Endothelial cell of umbilical vein (primary cell): ENCODE measurements around the gene PVR. TPM values are rescaled to one million over a fixed set of nuclear protein-coding genes. Genes with fewer than 3 reads are reported as not detected.

Source experiments
- BruUV-seq: library from RNA; stranded (reverse); fragments of 400-500 nt; replicated peaks from 2 replicates; lab custom pipeline; 2021; lab: Mats Ljungman, UMichigan
- CTCF ChIA-PET: fragments of 300-600, 350-600 bp; sonication (Branson Sonifier 250); formaldehyde crosslinking; loops from one replicate; lab custom pipeline; 2021; ENCODE audit warnings: antibody characterized with exemption, inconsistent platforms; lab: Charles Lee
- POLR2A ChIA-PET: fragments of 300-600, 350-600 bp; sonication (Branson Sonifier 250); formaldehyde crosslinking; loops from one replicate; lab custom pipeline; 2021; ENCODE audit warnings: antibody characterized with exemption, inconsistent platforms; lab: Charles Lee
- DNase-seq: peaks from one replicate; pipeline ENCODE4 v3.0.0-alpha.2; 2011; ENCODE audit warnings: low read depth, low spot score
- FAIRE-seq: peaks from 2 replicates; lab custom pipeline; 2011; peaks lifted over from hg19 to GRCh38; lab: Jason Lieb, UNC
- H2AFZ ChIP-seq: 2 replicates; pipeline ENCODE4 v1.6.0; 2012; ENCODE audit warnings: low read depth, low read length, control low read depth, inconsistent platforms
- H3K27ac ChIP-seq: 2 replicates; pipeline ENCODE4 v1.5.1; 2011; ENCODE audit warnings: low read depth, mild to moderate bottlenecking, control low read depth, low read length, moderate library complexity; ENCODE audit not compliant: insufficient read depth
- H3K27me3 ChIP-seq, 2 experiments: 2 replicates each; pipeline versions ENCODE4 v1.6.0 to v1.6.1; 2011; ENCODE audit warnings: low read length in 2 of 2, mixed read lengths in 1 of 2; ENCODE audit not compliant: control insufficient read depth in 2 of 2, insufficient read depth in 2 of 2
- H3K36me3 ChIP-seq, 2 experiments: 2 replicates in 1 of 2; 3 replicates in 1 of 2; pipeline ENCODE4 v1.5.1; 2011; ENCODE audit warnings: low read length in 2 of 2, mild to moderate bottlenecking in 1 of 2, moderate library complexity in 1 of 2; ENCODE audit not compliant: control insufficient read depth in 2 of 2, insufficient read depth in 2 of 2; ENCODE audit errors: extremely low read depth in 1 of 2
- H3K4me1 ChIP-seq: 3 replicates; pipeline ENCODE4 v1.5.1; 2011; ENCODE audit warnings: mild to moderate bottlenecking, low read length; ENCODE audit not compliant: control insufficient read depth, insufficient read depth; ENCODE audit errors: extremely low read depth
- H3K4me2 ChIP-seq: 2 replicates; pipeline ENCODE4 v1.6.1; 2011; ENCODE audit warnings: low read length, control low read depth, mixed read lengths; ENCODE audit not compliant: insufficient read depth
- H3K4me3 ChIP-seq, 3 experiments: fragments of 200-600 bp in 1 of 3; sonication (generic), shearing (Covaris generic) in 1 of 3; replicated peaks in 1 of 3; 2 replicates each; pipeline ENCODE4 v1.5.1; 2011 to 2016; ENCODE audit warnings: control low read depth in 3 of 3, low read length in 3 of 3, mild to moderate bottlenecking in 2 of 3, inconsistent platforms in 1 of 3, low read depth in 1 of 3, moderate library complexity in 1 of 3; ENCODE audit not compliant: insufficient read depth in 1 of 3
- H3K79me2 ChIP-seq: 2 replicates; pipeline ENCODE4 v1.6.0; 2012; ENCODE audit warnings: low read length, inconsistent platforms; ENCODE audit not compliant: control insufficient read depth, insufficient read depth
- H3K9ac ChIP-seq: replicated peaks from 2 replicates; pipeline ENCODE3; 2011; ENCODE audit warnings: low read length, control low read depth; ENCODE audit not compliant: insufficient read depth; ENCODE audit errors: extremely low read depth
- H3K9me1 ChIP-seq: replicated peaks from 3 replicates; pipeline ENCODE4 v1.6.0; 2011; ENCODE audit warnings: mild to moderate bottlenecking, low read length; ENCODE audit not compliant: control insufficient read depth, insufficient read depth; ENCODE audit errors: extremely low read depth
- H3K9me3 ChIP-seq: replicated peaks from 2 replicates; pipeline ENCODE4 v1.5.1; 2012; ENCODE audit warnings: low read length, inconsistent platforms; ENCODE audit not compliant: control insufficient read depth, insufficient read depth
- H4K20me1 ChIP-seq: replicated peaks from 2 replicates; pipeline ENCODE3; 2011; ENCODE audit warnings: mild to moderate bottlenecking, low read length; ENCODE audit not compliant: control insufficient read depth, insufficient read depth; ENCODE audit errors: extremely low read depth
- CTCF ChIP-seq, 2 donors: IDR thresholded peaks; 1 replicate in 1 of 2; 2 replicates in 1 of 2; pipeline ENCODE4 v1.5.1; 2011; ENCODE audit warnings: low read length in 2 of 2, mild to moderate bottlenecking in 2 of 2, moderate library complexity in 2 of 2, control low read depth in 1 of 2, inconsistent platforms in 1 of 2, low read depth in 1 of 2; ENCODE audit not compliant: insufficient read depth in 1 of 2; ENCODE audit errors: extremely low read depth in 1 of 2
- EZH2 ChIP-seq: IDR thresholded peaks from 2 replicates; pipeline ENCODE4 v1.6.1; 2012; ENCODE audit warnings: borderline replicate concordance, low read depth, mild to moderate bottlenecking, moderate library complexity, low read length, inconsistent platforms; ENCODE audit not compliant: severe bottlenecking
- GATA2 ChIP-seq: IDR thresholded peaks from 2 replicates; pipeline ENCODE4 v1.7.0; 2011; ENCODE audit warnings: low read depth, mild to moderate bottlenecking, moderate library complexity, mixed read lengths, low read length; ENCODE audit not compliant: insufficient read length, insufficient read depth
- JUN ChIP-seq: IDR thresholded peaks from 2 replicates; pipeline ENCODE4 v1.6.1; 2011; ENCODE audit warnings: borderline replicate concordance, low read depth; ENCODE audit not compliant: insufficient read length, insufficient read depth
- MAX ChIP-seq: IDR thresholded peaks from 2 replicates; pipeline ENCODE4 v1.6.1; 2011; ENCODE audit not compliant: insufficient read depth, insufficient read length
- POLR2A ChIP-seq: IDR thresholded peaks from 2 replicates; pipeline ENCODE4 v1.6.1; 2012; ENCODE audit warnings: low read depth, mild to moderate bottlenecking, control low read depth, low read length
- POLR2AphosphoS5 ChIP-seq: IDR thresholded peaks from 2 replicates; pipeline ENCODE4 v1.6.1; 2012; ENCODE audit warnings: low read depth, mild to moderate bottlenecking, control low read depth, low read length, moderate library complexity; ENCODE audit not compliant: insufficient read depth
- dilution Hi-C: fragments of 300-500 bp; cut with MboI; formaldehyde crosslinking; loops from one replicate; pipeline ENCODE4 v1.15.0; 2019; ENCODE audit warnings: low sequenced_read_pairs; ENCODE audit not compliant: extremely low pct_ligation_motif_present
- intact Hi-C: fragments of 100-400 bp; cut with micrococcal nuclease; formaldehyde crosslinking; loops from one replicate; pipeline ENCODE4 v1.10.0; 2022
- polyA plus RNA-seq, 4 experiments: library from polyadenylated mRNA; depleted of rRNA in 3 of 4; stranded (reverse) in 3 of 4; unstranded in 1 of 4; fragments of >200 nt; gene quantifications; 2 replicates each; pipeline versions ENCODE4 v1.2.1 to v1.2.3, GENCODE V29; 2011 to 2012; ENCODE audit warnings: missing spikeins in 1 of 4
- total RNA-seq: library from RNA; stranded (reverse); gene quantifications from 2 replicates; pipeline ENCODE4 v1.2.3, GENCODE V29; 2021

Gene PVR
- total and polyA plus RNA-seq, 2 donors (not counting 3 experiments of a cell fraction or from before 2014, with no cell fraction given), result 133 to 226 TPM

- H4K20me1 ChIP-seq, result no peaks in the 10 kb centered on the region
- no peaks in the 10 kb centered on the region for H3K9me3 ChIP-seq
- H3K36me3 ChIP-seq, result peaks cover 0 to 2% of the 10 kb centered on the region in 2 experiments
- intact Hi-C loops (no loop called here), dilution Hi-C loops (no loop called here)
- CTCF ChIA-PET, result interaction anchor here (1.0 to 1.8 kb wide), 4 partner anchors 16 to 110 kb away, joined by 3 to 5 read pairs (median 3); no protein-coding TSS in a partner anchor
- no TSS peak for BruUV-seq
- H3K4me2 ChIP-seq, result no peak overlapping the region
- POLR2A ChIA-PET, result no interaction called here
- H2AFZ ChIP-seq, result no peak overlapping the region
- H3K4me3 ChIP-seq, result no peak overlapping the region
- H3K27ac ChIP-seq, result no peak overlapping the region
- H3K79me2 ChIP-seq, result no peaks in the 10 kb centered on the region
- no peaks in the 10 kb centered on the region for H3K9me1 ChIP-seq
- no peak overlapping the region for H3K9ac ChIP-seq
- no peak for TF ChIP-seq CTCF (IDR thresholded peaks at IDR 0.05; ENCODE audit: extremely low read depth in 1 of 2, insufficient read depth in 1 of 2, low read depth in 1 of 2, low read length in 2 of 2)
- TF ChIP-seq POLR2AphosphoS5, result no peak
- TF ChIP-seq POLR2A, result no peak
- TF ChIP-seq JUN, result no peak
- no peak for TF ChIP-seq MAX
- no peak for TF ChIP-seq GATA2
- no peak for TF ChIP-seq EZH2
- peaks cover 8% of the 10 kb centered on the region for H3K4me1 ChIP-seq
- no peaks in the 10 kb centered on the region for H3K27me3 ChIP-seq
- DNase-seq, result no peak
- FAIRE-seq, result no peak
These were observed 36.8 kb downstream of the PVR start for GRCh38 chr19:44680536-44680935.
